Cardiac muscle cell (in vitro differentiated cells and primary cell): ENCODE results near the gene CKAP2L. TPM values are rescaled to one million over a fixed set of nuclear protein-coding genes. Genes with fewer than 3 reads are reported as not detected.

ENCODE experiments used
- DNase-seq, 2 donors: peaks; one replicate each; pipeline versions ENCODE4 v3.0.0 to v3.0.0-alpha.2; 2010 to 2017; ENCODE audit warnings: low read depth in 1 of 2, low spot score in 1 of 2
- H3K27ac ChIP-seq: fragments of 200-600 bp; sonication (generic); 2 replicates; pipeline ENCODE4 v1.5.1; 2016
- H3K27me3 ChIP-seq: fragments of 200-600 bp; sonication (generic); 2 replicates; pipeline ENCODE4 v1.6.0; 2016; ENCODE audit warnings: control low read depth
- H3K36me3 ChIP-seq: fragments of 200-600 bp; sonication (generic); 2 replicates; pipeline ENCODE4 v1.5.1; 2016; ENCODE audit warnings: control low read depth
- H3K4me1 ChIP-seq: fragments of 200-600 bp; sonication (generic); 2 replicates; pipeline ENCODE4 v1.8.1; 2017; ENCODE audit warnings: low read depth, mild to moderate bottlenecking, mixed run types
- H3K4me3 ChIP-seq: fragments of 200-600 bp; sonication (generic); 2 replicates; pipeline ENCODE4 v1.5.1; 2016; ENCODE audit warnings: mild to moderate bottlenecking
- H3K9me3 ChIP-seq: fragments of 200-600 bp; sonication (generic); 2 replicates; pipeline ENCODE4 v1.5.1; 2017; ENCODE audit warnings: low read depth, mild to moderate bottlenecking, control low read depth
- polyA plus RNA-seq: library from polyadenylated mRNA; unstranded; fragments of >200 nt; fragmentation: Nextera tagmentation; extraction: Ambion mirVana; gene quantifications from 2 replicates; pipeline ENCODE4 v1.2.1, GENCODE V29; 2016
- total RNA-seq: library from RNA; depleted of rRNA; stranded (reverse); fragments of >200 nt; gene quantifications from 2 replicates; pipeline ENCODE4 v1.2.3, GENCODE V29; 2016
- TF ChIP-seq, protein P1 (sequence below): IDR thresholded peaks from 2 replicates; pipeline ENCODE4 v1.5.1; 2012; ENCODE audit warnings: low read depth, mild to moderate bottlenecking, low read length

Gene CKAP2L
- total and polyA plus RNA-seq, 2 experiments from 2014 or later = 4.0 to 13.7 TPM

DNA sequence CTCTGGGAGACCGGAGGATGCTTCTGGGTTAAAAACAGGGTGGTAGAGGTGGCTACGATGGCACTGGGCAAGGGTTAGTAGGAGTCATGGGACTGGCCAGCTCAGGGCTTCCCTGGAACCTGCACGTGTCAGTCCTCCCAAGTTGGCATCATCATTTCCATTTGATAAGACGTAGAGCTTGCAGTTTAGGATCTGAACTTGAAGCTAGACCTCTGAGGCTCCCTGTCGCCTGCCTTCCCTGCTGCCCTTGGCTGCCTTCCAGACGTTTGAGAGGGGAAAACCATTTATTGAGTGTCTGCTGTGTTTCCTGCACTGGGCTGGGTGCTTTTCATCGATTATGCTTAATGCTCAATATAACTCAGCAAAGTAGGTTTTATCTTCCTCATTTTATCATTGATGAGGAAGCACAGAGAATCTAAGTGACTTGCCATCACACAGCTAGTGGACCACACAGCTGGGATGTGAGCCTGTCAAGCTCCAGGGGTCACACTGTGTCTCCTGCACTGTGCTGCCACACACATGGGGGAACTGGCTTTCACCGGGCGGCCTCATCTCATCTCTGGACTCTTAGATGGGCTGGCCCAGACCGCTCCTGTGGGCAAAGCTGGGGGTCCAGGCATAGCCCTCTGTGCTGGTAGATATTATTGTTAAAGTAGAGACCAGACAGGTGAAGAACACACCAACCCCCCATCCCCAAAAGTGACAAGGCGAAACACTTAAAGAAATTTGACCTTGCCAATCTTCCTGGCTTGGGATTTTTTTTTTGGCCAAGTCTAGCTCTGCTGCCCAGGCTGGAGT is 35.8 kb downstream of the CKAP2L start:
- no peak overlapping the region for H3K27ac ChIP-seq
- H3K4me3 ChIP-seq = no peak overlapping the region
- H3K9me3 ChIP-seq = no peaks in the 10 kb centered on the region
- no peak for DNase-seq
- H3K27me3 ChIP-seq = no peaks in the 10 kb centered on the region
- no peaks in the 10 kb centered on the region for H3K4me1 ChIP-seq
- H3K36me3 ChIP-seq = no peaks in the 10 kb centered on the region
- TF ChIP-seq, protein P1, sequence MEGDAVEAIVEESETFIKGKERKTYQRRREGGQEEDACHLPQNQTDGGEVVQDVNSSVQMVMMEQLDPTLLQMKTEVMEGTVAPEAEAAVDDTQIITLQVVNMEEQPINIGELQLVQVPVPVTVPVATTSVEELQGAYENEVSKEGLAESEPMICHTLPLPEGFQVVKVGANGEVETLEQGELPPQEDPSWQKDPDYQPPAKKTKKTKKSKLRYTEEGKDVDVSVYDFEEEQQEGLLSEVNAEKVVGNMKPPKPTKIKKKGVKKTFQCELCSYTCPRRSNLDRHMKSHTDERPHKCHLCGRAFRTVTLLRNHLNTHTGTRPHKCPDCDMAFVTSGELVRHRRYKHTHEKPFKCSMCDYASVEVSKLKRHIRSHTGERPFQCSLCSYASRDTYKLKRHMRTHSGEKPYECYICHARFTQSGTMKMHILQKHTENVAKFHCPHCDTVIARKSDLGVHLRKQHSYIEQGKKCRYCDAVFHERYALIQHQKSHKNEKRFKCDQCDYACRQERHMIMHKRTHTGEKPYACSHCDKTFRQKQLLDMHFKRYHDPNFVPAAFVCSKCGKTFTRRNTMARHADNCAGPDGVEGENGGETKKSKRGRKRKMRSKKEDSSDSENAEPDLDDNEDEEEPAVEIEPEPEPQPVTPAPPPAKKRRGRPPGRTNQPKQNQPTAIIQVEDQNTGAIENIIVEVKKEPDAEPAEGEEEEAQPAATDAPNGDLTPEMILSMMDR = no peak

DNA sequence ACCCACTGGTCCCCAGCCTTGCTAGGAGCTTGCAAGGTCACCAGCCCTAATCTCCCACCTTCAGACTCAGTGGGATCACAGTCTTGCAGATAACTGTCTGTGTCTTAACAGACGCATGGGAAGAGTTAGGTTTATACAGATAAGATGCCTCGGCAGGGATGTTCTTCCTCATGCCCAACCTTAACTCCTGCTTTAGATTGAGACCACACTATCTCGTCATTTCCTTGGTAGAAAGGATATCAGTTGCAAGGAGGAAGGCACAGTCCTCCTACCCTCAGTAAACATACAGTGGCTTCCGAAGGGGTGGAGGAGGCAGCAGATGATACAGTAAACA is 36.4 kb downstream of the CKAP2L start:
- H3K4me3 ChIP-seq = no peak overlapping the region
- H3K27ac ChIP-seq = no peak overlapping the region
- H3K27me3 ChIP-seq = no peaks in the 10 kb centered on the region
- no peaks in the 10 kb centered on the region for H3K4me1 ChIP-seq
- TF ChIP-seq, protein P1 = no peak
- no peaks in the 10 kb centered on the region for H3K9me3 ChIP-seq
- no peak for DNase-seq
- H3K36me3 ChIP-seq = no peaks in the 10 kb centered on the region

DNA sequence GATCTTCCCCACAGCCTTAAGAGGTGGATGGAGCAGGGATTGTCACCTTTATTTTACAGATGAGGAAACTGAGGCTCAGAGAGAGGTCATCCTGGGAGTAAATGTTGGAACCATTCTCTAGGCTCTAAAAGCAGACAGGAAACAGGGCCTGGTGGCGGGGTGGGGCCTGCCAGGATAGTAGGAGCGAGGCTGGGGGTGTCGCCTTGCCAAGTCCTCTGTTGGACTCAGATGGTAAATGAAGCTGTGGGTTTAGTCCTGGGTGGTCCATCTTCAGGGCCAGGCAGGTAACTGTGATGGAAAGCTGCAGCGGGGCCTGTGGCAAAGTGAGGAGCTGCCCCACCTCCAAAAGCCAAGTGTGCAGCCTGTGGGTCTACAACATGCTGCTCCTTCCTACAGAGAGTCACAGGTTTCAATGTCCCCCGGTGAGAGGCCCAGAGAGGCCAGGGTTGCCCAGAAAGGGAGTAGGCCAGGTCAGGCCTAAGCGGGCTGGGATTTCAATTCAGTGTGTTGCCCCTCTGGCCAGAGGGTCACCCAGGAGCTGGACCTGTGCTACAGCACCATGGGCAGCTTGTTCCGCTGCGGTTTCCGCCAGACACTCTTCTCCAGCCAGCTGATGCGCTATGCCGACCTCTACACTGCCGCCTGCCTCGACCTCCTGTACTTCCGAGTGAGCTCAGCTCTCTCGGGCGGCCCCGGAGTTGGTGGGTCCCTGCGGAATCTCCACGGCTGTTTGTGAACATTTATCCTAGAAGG is 37.0 kb downstream of the CKAP2L start:
- DNase-seq = no peak
- Histone ChIP-seq H3K4me3 (no peak overlapping the region), H3K4me1 (no peaks in the 10 kb centered on the region), H3K27ac (no peak overlapping the region), H3K9me3 (no peaks in the 10 kb centered on the region), H3K27me3 (no peaks in the 10 kb centered on the region), H3K36me3 (no peaks in the 10 kb centered on the region)
- TF ChIP-seq, protein P1 = no peak

DNA sequence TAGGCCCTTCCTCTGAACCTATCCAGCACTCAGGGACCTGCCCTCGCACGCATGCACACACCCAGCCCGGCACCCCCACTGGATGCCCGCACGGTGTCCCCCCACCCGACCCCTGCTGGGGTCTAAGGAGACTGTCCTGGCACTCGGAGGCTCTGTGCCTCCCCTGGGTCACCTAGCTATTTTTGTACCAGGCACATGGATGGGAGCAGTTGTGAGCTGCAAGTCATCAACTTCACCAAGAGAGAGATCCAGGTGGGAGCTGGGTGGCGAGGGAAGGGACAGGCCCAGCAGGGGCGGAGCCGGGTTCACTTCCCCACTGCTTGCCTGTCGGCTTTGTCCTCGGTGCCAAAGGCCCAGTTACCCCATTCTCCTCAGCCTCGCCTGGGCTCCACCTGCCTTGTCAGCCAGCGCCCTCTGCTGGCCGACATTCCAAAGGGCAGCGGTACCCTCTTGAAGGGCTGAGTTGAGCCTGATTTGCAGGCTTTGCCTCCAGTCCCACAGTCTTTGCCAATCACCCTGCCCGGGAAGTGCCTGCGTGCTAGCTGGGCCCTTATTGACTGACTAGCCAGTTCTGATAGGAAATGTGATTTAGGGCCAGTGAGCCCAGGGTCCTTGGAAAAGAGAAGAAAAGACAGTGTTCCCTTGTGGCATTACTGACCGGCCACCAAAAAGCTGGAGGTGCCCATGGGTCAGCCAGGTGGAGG is 37.8 kb downstream of the CKAP2L start:
- DNase-seq = peak; percentile 92 to 95
- Histone ChIP-seq H3K36me3 (no peaks in the 10 kb centered on the region), H3K27me3 (no peaks in the 10 kb centered on the region), H3K9me3 (no peaks in the 10 kb centered on the region), H3K4me3 (no peak overlapping the region), H3K4me1 (no peaks in the 10 kb centered on the region), H3K27ac (no peak overlapping the region)
- TF ChIP-seq, protein P1 = peak; percentile 96

DNA sequence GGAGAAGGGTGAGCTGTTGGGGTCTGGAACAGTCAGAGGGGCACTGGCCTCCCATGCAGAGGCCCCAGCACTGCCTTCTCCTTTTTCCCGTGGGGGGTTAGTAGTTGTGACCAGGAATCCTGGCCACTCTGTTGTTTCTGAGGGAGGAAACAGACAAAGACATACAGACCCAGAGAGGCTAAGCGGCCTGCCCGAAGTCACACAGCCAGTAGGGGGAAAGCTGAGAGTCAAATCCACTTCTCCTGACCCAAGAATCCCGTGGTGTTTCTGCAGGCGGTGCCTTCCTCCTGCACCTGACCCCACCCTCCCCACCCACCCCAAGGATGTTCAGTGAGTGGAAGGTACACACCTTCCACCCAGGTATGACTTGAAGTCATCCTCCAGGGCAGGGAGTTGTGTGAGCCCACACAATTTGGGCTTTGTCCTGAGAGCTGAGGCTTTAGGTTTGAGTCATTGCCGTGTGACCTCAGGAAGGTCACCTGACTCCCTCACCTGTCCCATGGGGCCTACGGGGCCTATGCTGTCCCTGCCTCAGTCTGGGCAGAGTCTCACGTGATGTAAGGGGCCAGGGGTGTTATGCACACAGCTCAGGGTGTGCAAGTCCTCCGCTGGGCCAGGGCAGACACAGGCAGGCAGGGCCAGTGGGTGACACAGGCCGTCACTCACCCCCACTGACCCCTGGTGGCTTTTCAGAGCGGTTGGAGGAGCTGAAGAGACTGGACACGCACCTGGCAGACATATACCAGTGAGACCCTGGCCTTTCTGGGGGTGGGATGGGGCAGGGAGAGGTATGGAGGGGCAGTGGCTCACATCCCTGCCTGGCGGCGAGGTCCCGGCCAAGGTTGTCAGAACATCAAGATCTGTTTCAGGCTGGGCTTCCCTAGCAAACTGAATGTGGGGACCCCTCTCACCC is 38.6 kb downstream of the CKAP2L start:
- no peak overlapping the region for H3K4me3 ChIP-seq
- H3K27ac ChIP-seq = no peak overlapping the region
- DNase-seq = no peak
- TF ChIP-seq, protein P1 = no peak
- H3K4me1 ChIP-seq = no peaks in the 10 kb centered on the region
- H3K27me3 ChIP-seq = no peaks in the 10 kb centered on the region
- H3K36me3 ChIP-seq = no peaks in the 10 kb centered on the region
- no peaks in the 10 kb centered on the region for H3K9me3 ChIP-seq
